Spinal cord (tissue), 10 donors: Measurements from ENCODE around the gene PRPF18. TPM values are rescaled to one million over a fixed set of nuclear protein-coding genes. Genes with fewer than 3 reads are reported as not detected.

ENCODE experiments used
- DNase-seq, 6 donors: peaks; one replicate each; pipeline versions ENCODE4 v3.0.0 to v3.0.0-alpha.2; 2013 to 2015; ENCODE audit warnings: low spot score in 6 of 6, low read depth in 4 of 6
- H3K27ac ChIP-seq: one replicate; pipeline ENCODE4 v1.5.1; 2013; ENCODE audit warnings: low read depth, low read length, control low read depth
- H3K27me3 ChIP-seq: one replicate; pipeline ENCODE4 v1.6.1; 2013; ENCODE audit warnings: low read length; ENCODE audit not compliant: control insufficient read depth, insufficient read depth
- H3K36me3 ChIP-seq: one replicate; pipeline ENCODE4 v1.6.1; 2013; ENCODE audit warnings: low read length; ENCODE audit not compliant: control insufficient read depth, insufficient read depth
- H3K4me1 ChIP-seq: one replicate; pipeline ENCODE4 v1.6.1; 2013; ENCODE audit warnings: low read length; ENCODE audit not compliant: control insufficient read depth, insufficient read depth
- H3K4me3 ChIP-seq: one replicate; pipeline ENCODE4 v1.5.1; 2013; ENCODE audit warnings: low read depth, low read length, control low read depth
- H3K9me3 ChIP-seq: one replicate; pipeline ENCODE4 v1.6.1; 2013; ENCODE audit warnings: low read length; ENCODE audit not compliant: control insufficient read depth, insufficient read depth
- WGBS: methylation state at CpG from one replicate; pipeline ENCODE4 v1.1.5; 2013; ENCODE audit warnings: missing lambda C conversion rate; ENCODE audit not compliant: insufficient coverage; 5-methylcytosine and 5-hydroxymethylcytosine counted together
- polyA plus RNA-seq, 2 donors: library from polyadenylated mRNA; unstranded; fragments of 120-200 nt; gene quantifications; one replicate each; pipeline ENCODE4 v1.2.1, GENCODE V29; 2013; ENCODE audit not compliant: insufficient read length in 2 of 2
- total RNA-seq, 2 donors: library from RNA; depleted of rRNA in 1 of 2; stranded (reverse); fragments of 120-200 nt in 1 of 2; fragments of >200 nt in 1 of 2; gene quantifications; one replicate each; pipeline versions ENCODE4 v1.2.3 to v1.2.4, GENCODE V29; 2013 to 2014
- donor health status: healthy.

PRPF18 gene
- total and polyA plus RNA-seq, 4 donors, result 17.8 to 34.7 (median 27.1) TPM

GRCh38 chr10:13659887-13660550 is 73.3 kb downstream of the PRPF18 start:
- no peaks in the 10 kb centered on the region for H3K9me3 ChIP-seq
- DNase-seq, result peak in 4 of 6 donors; percentile 43 to 91 (median 68)
- peaks cover 23% of the 10 kb centered on the region for H3K4me1 ChIP-seq
- H3K27ac ChIP-seq, result peak overlapping the region; percentile 43
- H3K27me3 ChIP-seq, result no peaks in the 10 kb centered on the region
- H3K36me3 ChIP-seq, result peaks cover 67% of the 10 kb centered on the region
- WGBS, result 20% methylated on average over 16 of the region's 19 CpGs
- H3K4me3 ChIP-seq, result no peak overlapping the region

GRCh38 chr10:13660551-13660920 is 73.8 kb downstream of the PRPF18 start:
- Histone ChIP-seq H3K4me1 (peaks cover 23% of the 10 kb centered on the region), H3K4me3 (no peak overlapping the region), H3K27ac (no peak overlapping the region), H3K27me3 (no peaks in the 10 kb centered on the region), H3K36me3 (peaks cover 67% of the 10 kb centered on the region), H3K9me3 (no peaks in the 10 kb centered on the region)
- WGBS, result 63% methylated on average over 2 of the region's 7 CpGs
- DNase-seq, result peak in 1 of 6 donors; percentile 18

GRCh38 chr10:13661256-13661655 is 74.5 kb downstream of the PRPF18 start:
- H3K27me3 ChIP-seq, result no peaks in the 10 kb centered on the region
- 58% methylated on average over 7 of the region's 8 CpGs for WGBS
- H3K9me3 ChIP-seq, result no peaks in the 10 kb centered on the region
- H3K4me3 ChIP-seq, result no peak overlapping the region
- no peak for DNase-seq
- no peak overlapping the region for H3K27ac ChIP-seq
- peaks cover 67% of the 10 kb centered on the region for H3K36me3 ChIP-seq
- peaks cover 23% of the 10 kb centered on the region for H3K4me1 ChIP-seq

GRCh38 chr10:13665516-13666262 is 78.9 kb downstream of the PRPF18 start:
- no peak overlapping the region for H3K4me3 ChIP-seq
- peaks cover 16% of the 10 kb centered on the region for H3K4me1 ChIP-seq
- DNase-seq, result no peak
- H3K36me3 ChIP-seq, result peaks cover 59% of the 10 kb centered on the region
- no peak overlapping the region for H3K27ac ChIP-seq
- no peaks in the 10 kb centered on the region for H3K27me3 ChIP-seq
- 95% methylated on average over 20 of the region's 20 CpGs for WGBS
- no peaks in the 10 kb centered on the region for H3K9me3 ChIP-seq

- no peaks in the 10 kb centered on the region for H3K9me3 ChIP-seq
- no peak overlapping the region for H3K4me3 ChIP-seq
- H3K27ac ChIP-seq, result peak overlapping the region; percentile 49
- H3K36me3 ChIP-seq, result peaks cover 47% of the 10 kb centered on the region
- H3K27me3 ChIP-seq, result no peaks in the 10 kb centered on the region
- 29% methylated on average over 4 of the region's 4 CpGs for WGBS
- peaks cover 25% of the 10 kb centered on the region for H3K4me1 ChIP-seq
- DNase-seq, result peak in 3 of 6 donors; percentile 56 to 77 (median 70)
Measured at GRCh38 chr10:13668126-13668525, 81.4 kb downstream of the PRPF18 start.

GRCh38 chr10:13669182-13669855 is 82.6 kb downstream of the PRPF18 start:
- peaks cover 47% of the 10 kb centered on the region for H3K36me3 ChIP-seq
- no peak for DNase-seq
- H3K27ac ChIP-seq, result no peak overlapping the region
- WGBS, result 81% methylated on average over 6 of the region's 8 CpGs
- peaks cover 25% of the 10 kb centered on the region for H3K4me1 ChIP-seq
- no peak overlapping the region for H3K4me3 ChIP-seq
- no peaks in the 10 kb centered on the region for H3K9me3 ChIP-seq
- H3K27me3 ChIP-seq, result no peaks in the 10 kb centered on the region

- no peak for DNase-seq
- Histone ChIP-seq H3K4me3 (no peak overlapping the region), H3K27me3 (no peaks in the 10 kb centered on the region), H3K27ac (no peak overlapping the region), H3K9me3 (no peaks in the 10 kb centered on the region), H3K4me1 (peaks cover 25% of the 10 kb centered on the region), H3K36me3 (peaks cover 45% of the 10 kb centered on the region)
- whole genome bisulfite sequencing, result 93% methylated on average over 10 of the region's 12 CpGs
Measured at GRCh38 chr10:13669901-13670300, 83.1 kb downstream of the PRPF18 start.

GRCh38 chr10:13670311-13670710 is 83.5 kb downstream of the PRPF18 start:
- H3K36me3 ChIP-seq, result peaks cover 44% of the 10 kb centered on the region
- H3K27me3 ChIP-seq, result no peaks in the 10 kb centered on the region
- no peak for DNase-seq
- H3K9me3 ChIP-seq, result no peaks in the 10 kb centered on the region
- WGBS, result 98% methylated on average over 4 of the region's 10 CpGs
- H3K4me3 ChIP-seq, result no peak overlapping the region
- H3K4me1 ChIP-seq, result peaks cover 25% of the 10 kb centered on the region
- H3K27ac ChIP-seq, result no peak overlapping the region

- H3K9me3 ChIP-seq, result no peaks in the 10 kb centered on the region
- WGBS, result 82% methylated on average over 2 of the region's 10 CpGs
Measured at GRCh38 chr10:13671904-13672303, 85.1 kb downstream of the PRPF18 start.

More at GRCh38 chr10:13671904-13672303, 85.1 kb downstream of the PRPF18 start:
- peak overlapping the region; percentile 22 for H3K27ac ChIP-seq
- DNase-seq, result no peak
- H3K36me3 ChIP-seq, result peaks cover 28% of the 10 kb centered on the region
- no peaks in the 10 kb centered on the region for H3K27me3 ChIP-seq
- peaks cover 25% of the 10 kb centered on the region for H3K4me1 ChIP-seq
- no peak overlapping the region for H3K4me3 ChIP-seq
